H1 (cell line): Measurements from ENCODE around the gene RYR3.

Experiments used
- CREB1 ChIP-seq: IDR thresholded peaks from 2 replicates; pipeline ENCODE4 v1.6.1; 2012; ENCODE audit warnings: inconsistent platforms
- EGR1 ChIP-seq: IDR thresholded peaks from 2 replicates; pipeline ENCODE4 v1.6.1; 2011; ENCODE audit warnings: low read depth, low read length, borderline replicate concordance
- JUN ChIP-seq: IDR thresholded peaks from 2 replicates; pipeline ENCODE4 v1.6.1; 2011; ENCODE audit warnings: low read depth, mild to moderate bottlenecking, improper control_type of control experiment, low read length
- POLR2A ChIP-seq, 2 experiments: IDR thresholded peaks; 1 replicate in 1 of 2; 2 replicates in 1 of 2; pipeline ENCODE4 v1.6.1; 2011; ENCODE audit warnings: low read depth in 2 of 2, low read length in 2 of 2, mild to moderate bottlenecking in 2 of 2; ENCODE audit errors: control extremely low read depth in 1 of 2
- TAF1 ChIP-seq: IDR thresholded peaks from 2 replicates; pipeline ENCODE4 v1.6.1; 2011; ENCODE audit warnings: mild to moderate bottlenecking, low read depth, low read length
- YY1 ChIP-seq: IDR thresholded peaks from 2 replicates; pipeline ENCODE4 v1.6.1; 2011; ENCODE audit warnings: low read depth, mild to moderate bottlenecking, low read length
- TF ChIP-seq, protein P1 (sequence below), 3 experiments: IDR thresholded peaks; 1 replicate in 2 of 3; 2 replicates in 1 of 3; pipeline versions ENCODE4 v1.5.1 to v1.6.1; 2011; ENCODE audit warnings: low read length in 3 of 3, mild to moderate bottlenecking in 3 of 3, inconsistent platforms in 2 of 3, low read depth in 1 of 3, moderate library complexity in 1 of 3; ENCODE audit not compliant: insufficient read depth in 1 of 3; ENCODE audit errors: control extremely low read depth in 1 of 3
- TF ChIP-seq, protein P2 (sequence below): IDR thresholded peaks from 2 replicates; pipeline ENCODE4 v1.6.1; 2012; ENCODE audit warnings: inconsistent platforms

DNA sequence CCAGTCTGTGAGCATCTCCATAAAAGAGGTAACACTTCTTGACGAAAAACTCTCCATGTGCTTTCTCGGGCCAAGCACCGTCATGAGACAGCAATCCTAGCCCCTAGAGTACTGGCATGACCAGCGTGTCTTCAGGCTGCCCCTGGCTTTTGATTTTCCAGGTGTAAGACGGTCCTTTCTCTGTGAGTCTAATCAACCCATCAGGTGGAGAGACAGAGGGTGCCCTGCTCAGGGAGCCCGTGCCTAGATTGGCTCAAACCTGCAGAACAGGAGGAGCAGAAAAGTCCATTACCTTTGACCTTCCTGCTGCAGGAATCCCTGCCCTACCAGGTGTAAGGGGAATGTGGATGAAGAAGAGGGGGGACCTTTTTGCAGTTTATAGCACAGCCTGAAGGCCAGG is 548.1 kb downstream of the RYR3 start:
- TF ChIP-seq, protein P1, sequence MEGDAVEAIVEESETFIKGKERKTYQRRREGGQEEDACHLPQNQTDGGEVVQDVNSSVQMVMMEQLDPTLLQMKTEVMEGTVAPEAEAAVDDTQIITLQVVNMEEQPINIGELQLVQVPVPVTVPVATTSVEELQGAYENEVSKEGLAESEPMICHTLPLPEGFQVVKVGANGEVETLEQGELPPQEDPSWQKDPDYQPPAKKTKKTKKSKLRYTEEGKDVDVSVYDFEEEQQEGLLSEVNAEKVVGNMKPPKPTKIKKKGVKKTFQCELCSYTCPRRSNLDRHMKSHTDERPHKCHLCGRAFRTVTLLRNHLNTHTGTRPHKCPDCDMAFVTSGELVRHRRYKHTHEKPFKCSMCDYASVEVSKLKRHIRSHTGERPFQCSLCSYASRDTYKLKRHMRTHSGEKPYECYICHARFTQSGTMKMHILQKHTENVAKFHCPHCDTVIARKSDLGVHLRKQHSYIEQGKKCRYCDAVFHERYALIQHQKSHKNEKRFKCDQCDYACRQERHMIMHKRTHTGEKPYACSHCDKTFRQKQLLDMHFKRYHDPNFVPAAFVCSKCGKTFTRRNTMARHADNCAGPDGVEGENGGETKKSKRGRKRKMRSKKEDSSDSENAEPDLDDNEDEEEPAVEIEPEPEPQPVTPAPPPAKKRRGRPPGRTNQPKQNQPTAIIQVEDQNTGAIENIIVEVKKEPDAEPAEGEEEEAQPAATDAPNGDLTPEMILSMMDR (IDR thresholded peaks at IDR 0.05; ENCODE audit: control extremely low read depth in 1 of 3, insufficient read depth in 1 of 3, low read depth in 1 of 3, low read length in 3 of 3), result no peak
- TF ChIP-seq EGR1 (no peak), TAF1 (no peak), POLR2A (IDR thresholded peaks at IDR 0.05; ENCODE audit: control extremely low read depth in 1 of 2, low read depth in 2 of 2, low read length in 2 of 2) (no peak), YY1 (no peak), JUN (no peak), CREB1 (no peak)
- TF ChIP-seq, protein P2, sequence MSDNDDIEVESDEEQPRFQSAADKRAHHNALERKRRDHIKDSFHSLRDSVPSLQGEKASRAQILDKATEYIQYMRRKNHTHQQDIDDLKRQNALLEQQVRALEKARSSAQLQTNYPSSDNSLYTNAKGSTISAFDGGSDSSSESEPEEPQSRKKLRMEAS, result no peak
